ENCODE results near the gene MBD1.
"Not testable (repeated sequence)": the region's sequence is repeated elsewhere in the genome, so short reads cannot be mapped to it uniquely, and the experiment has no call there.

Gene MBD1

DNA sequence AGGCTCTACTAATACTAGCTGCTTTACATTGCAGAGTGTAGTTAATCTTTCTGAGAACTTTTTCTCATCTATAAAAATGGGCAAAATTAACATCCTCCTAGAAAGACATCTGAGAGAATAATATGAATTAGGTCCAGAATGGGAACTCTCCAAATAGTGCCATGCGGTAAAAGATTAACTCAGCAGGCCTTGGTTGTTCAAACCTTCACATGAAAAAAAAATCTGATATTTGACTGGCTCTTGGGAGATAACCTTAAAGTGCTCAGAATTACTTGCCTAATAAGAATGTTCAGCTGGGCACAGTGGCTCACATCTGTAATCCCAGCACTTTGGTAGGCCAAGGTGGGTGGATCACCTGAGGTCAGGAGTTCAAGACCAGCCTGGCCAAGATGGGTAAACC, 11.7 kb upstream of the MBD1 start:
- DNase-seq: no peak

DNA sequence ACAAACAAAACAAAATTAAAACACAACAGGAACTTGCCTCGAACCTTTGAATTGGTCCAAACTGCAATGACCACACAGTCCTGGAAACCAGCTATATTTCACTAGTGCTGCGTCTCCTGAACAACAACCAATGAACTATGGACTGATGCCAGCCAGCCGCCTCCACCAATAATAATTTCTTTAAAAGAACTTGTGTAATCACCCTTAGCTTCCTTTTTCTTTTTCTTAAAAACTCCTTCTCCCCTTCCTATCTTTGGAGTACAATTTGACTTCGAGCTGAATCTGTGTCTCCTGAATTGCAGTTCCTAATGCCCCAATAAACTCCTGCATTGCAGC, 7.8 kb upstream of the MBD1 start:
- DNase-seq: no peak

DNA sequence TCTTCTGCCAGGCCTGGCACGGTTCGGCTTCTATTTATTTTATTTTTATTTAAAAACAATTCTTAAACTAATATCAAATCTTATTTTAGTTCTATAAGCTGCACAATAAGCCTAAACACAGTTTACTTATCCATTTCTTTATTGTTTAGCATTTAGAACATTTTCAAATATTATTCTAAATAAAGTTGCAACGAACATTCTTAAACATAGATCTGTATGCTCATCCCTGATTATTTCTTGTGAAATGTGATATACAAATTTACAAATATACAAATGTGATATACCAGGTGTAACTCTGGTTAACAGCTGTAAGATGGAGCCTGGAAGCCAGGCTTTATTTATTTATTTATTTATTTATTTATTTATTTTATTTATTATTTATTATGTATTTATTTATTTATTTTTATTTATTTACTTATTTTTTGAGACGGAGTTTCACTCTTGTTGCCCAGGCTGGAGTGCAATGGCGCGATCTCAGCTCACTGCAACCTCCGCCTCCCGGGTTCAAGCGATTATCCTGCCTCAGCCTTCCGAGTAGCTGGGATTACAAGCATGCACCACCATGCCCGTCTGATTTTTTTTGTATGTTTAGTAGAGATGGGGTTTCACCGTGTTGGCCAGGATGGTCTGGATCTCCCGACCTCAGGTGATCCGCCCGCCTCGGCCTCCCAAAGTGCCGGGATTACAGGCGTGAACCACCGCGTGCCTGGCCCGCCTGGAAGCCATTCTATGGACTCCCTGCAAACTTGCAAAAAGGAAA, 7.2 kb upstream of the MBD1 start:
- not testable (repeated sequence) for DNase-seq

DNA sequence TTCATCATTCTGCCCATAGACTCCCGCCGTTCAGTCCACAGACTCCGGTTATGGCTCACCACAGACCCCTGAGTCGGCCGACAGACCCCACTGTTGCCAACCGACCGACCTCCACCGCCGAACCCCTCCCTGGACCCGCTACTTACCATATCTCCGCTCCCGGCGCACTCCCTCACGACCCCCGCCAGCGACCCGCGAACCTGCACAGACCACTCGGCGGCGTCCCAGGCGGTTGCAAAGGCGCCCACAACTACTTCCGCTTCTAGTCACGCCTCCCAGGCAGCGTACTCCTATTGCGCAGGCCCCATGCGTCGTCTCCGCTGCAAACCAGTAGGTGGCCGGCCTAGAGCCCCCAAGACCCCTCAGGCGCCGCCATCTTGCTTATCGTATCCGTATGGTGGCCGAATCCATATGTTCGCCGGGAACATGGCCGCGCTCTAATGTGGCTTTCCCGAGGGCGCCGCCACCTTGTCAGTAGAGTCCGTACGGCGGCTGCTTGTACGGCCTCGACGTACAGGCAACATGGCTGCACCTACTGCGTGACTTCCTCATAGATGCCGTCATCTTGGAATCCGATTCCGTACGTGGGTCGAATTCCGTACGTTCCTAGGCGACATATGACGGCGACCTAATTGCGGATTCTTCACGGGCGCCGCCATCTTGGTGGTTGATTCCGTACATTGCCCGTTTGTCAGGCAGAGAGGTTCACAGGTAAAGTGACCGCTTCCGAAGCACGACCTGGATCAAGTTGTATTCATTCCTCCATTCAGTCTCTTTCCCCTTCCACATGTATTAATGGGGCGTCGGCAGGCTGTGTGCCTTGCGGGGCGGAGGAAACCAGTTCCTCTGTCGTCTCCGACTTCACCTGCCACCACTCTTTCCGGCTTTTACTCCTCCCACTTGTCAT, 6.4 kb upstream of the MBD1 start, which contains the start of gene CXXC1:
CXXC1 (minus strand) TSS at position 252 of the 907 bp plus-strand sequence; CDS start at position 149, 103 bp downstream.
- peak; percentile 97 to 99 (median 97) for DNase-seq

DNA sequence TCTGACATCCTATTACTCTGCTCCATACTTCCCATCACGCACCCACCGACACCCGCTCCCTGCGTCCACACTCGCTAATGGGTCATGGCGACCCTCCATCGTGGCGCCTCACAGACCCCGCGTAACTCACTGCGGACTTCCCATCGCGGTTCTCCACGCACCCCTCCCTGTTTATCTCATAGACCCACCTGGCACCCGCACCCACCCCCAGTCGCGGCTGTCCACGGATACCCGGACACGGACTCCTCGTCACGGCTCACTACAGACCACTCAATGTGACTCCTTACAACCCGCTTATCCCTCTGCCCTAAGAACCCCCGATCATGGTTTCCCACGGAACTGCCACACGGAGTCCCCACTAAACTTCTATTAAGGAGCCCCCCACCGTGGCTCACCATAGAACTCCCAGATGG, 5.7 kb upstream of the MBD1 start:
- DNase-seq: no peak

DNA sequence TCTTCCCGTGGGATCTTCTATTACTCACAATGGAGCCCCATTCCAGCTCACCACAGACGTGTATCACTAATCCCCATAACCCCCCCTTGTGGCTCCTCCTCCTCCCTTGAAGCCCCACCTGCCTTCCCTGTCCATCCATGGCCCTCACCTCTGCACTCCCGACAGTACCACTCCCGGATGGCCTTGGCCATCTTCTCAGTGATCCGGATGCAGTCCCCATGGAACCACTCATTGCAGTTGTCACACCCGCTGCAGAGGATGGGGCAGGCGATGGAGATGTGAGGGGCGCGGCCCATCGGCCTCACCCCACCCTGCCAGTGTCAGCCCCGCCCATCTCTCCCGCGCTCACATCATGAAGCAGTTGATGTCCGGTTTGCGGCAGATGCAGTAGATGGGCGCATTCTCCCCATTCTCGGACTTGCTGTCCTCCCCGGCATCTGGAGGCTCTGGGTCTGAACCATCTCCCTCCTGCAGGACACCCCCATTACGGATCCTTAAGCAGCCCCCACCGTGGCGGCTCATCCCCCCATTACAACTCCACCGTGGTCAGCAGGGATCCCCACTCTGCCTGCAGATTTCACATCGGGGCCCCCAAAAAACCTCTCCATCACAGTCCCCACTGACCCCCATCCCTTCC, 5.2 kb upstream of the MBD1 start:
- no peak for DNase-seq

DNA sequence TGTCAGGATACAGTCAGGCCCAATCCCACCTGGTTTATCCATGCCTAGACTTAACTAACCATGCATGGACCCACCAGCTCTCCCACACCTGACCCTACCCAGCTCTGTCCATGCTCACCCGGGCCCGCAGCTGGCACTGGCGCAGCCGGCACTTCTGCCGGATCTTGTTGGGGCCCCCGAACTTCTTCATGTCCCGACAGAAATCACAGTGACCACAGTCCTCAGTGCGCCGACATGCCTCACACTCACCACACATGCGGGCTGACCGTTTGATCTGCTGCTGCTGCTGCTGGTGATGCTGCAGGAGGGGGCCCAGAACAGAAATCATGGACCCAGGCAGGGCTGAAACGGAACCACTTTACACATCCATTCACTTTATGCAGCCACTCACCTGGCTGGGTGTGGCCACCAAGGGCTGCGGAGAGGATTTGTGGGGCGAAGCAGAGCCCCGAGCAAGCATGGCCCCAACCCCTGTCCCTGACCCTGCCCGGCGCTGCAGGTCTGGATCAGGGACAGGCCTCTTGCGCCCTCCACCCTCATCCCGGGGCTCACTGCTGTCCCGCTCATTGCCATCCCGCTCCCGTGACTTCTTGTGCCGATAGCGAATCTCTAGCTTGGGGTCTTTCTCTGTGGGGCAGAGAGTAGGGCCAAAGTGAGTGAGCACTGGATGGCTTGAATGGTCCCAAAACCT, 4.5 kb upstream of the MBD1 start:
- DNase-seq: no peak

DNA sequence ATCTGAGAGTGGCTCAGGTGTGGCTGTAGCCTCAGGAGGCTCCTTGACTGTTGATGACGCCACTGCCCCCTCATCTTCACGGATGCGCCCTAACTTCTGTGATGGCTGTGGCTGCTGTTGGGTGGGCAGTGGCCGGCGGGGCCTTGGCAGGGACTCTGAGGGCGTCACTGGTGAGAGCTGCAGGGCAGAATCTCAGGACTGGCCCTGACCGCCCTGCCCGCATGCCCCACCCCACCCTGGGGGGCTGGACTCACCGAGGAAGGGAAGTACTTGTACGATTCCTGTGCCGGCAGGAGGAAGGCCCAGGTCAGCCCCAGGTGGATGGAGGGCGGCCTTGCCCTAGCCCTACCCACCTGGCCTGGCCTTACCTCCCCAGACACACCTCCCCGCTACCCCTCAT, 3.7 kb upstream of the MBD1 start:
- DNase-seq: no peak

DNA sequence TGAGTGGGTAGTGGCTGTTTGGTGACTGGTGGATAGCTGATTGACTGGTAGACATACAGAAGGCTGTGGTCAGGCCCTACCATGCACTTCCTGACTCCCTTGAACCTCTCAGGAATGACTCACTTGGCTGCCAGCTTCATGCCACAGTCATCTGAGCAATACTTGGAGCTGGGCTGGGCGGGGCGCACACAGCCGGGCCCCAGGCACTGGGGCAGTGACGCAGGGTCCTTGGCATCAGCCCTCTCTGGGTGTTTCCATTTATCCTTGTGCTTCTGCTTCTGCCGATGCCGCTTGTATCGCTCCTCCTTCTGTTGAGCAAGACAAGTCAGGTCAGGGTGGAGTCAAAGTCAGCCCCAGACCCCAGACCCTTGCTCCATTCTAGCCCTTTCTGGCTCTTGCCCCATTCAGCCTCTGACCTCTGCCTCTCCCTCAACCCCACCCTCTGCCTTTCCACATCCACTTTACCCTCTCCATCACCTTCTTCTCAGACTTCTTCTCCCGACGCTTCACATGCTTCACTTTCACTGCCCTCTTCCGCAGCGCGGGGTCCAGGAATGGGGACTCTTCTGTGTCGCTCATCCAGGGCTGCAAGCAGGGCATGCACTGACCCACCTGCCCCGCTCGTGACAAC, 3.0 kb upstream of the MBD1 start:
- DNase-seq: no peak

DNA sequence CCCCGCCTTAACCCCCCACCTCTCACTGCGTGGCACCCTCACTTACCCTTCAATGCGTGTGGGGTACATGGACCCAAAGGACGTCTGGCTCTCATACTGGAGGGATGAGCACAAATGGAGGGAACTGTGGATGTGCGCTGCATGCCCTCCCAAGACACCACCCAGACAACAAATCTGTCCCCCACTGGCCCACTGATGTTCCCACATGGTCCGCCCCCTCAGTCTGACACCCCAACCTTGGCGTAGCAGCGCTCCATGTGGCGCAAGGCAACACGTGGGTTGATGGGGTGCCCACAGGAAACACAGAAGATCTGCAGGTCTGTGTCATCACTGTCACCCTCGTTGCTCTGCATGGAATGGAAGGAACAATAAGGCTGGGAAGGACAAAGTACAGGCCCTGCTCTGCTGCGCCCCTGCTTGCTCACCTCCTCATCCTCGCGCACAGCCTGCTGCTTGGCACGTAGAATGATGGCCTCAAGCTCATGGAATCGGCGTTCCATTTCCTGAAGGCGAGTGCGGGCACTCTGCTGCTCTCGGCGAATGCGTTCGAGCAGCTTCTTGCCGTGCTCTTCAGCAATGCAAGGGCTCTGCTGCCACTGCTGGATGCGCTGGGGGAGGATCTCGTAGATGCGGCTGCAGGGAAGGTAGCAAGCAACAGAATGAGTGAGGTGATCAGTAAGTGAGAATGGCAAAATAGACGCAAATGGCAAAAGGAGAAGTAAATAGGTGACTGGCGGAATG, 2.3 kb upstream of the MBD1 start:
- no peak for DNase-seq

DNA sequence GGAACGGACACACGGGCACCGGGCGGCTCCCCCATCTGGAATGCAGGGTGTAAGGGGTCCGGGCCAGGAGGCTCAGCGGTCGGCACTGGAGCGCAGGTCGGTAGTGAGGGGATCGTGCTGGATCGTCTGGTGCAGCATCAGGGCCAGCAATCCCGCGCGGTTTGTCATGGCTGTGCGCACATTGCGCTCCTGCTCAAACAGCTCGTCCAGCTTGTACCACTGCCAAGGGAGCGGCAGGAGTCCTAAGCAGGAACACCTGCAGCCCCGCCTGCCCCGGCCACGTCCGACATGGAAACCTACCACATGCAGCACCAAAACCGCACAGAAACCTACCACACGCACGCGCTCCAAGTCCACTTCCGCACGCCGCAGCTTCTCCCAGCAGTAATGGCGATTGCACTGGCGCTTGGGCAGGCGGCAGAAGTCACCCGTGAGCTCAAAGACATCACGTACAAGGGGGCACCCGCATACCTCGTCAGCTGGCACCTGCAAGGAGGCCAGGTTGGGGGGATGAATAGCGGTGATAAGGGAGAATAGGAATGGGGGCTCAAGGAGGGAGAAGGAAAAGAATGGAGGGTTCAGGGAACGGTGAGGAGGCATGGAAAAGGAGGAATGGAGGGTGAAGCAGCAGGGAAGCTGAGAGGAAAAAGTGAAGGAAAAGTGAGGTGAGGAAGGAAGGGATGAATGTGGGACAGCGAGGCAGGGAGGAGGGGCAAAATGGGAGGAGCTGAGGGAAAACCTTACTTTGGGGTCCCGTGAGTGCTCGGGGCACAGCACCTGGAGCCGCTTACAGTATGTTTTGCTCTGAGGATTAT, 1.4 kb upstream of the MBD1 start:
- DNase-seq: no peak

DNA sequence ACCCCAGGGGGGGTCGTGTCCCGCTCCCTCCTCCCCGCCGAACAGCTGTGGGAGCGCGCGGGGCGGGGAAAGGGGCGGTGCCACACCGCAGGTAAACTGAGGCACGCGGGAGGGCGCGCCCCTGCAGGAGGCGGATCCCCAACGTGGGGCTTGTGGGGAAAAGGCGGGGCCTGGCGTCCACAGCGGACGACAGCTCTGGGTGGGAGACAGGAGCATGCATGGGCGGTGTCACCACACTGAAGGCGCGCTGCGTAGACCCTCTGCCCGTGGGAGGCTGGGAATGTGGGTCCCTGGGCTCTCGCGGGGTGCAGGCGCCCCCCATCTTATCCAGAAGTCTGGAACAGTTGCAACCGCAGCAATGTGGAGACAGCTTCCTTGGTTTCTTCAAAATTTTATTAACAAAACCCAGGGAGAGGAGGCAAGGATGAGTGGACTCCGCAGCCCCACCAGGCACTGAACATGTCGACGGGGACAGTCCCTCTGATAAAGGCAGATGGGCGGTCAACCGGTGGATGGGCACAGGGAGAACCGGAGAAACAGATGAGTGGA, 723 bp upstream of the MBD1 start:
- DNase-seq: no peak

DNA sequence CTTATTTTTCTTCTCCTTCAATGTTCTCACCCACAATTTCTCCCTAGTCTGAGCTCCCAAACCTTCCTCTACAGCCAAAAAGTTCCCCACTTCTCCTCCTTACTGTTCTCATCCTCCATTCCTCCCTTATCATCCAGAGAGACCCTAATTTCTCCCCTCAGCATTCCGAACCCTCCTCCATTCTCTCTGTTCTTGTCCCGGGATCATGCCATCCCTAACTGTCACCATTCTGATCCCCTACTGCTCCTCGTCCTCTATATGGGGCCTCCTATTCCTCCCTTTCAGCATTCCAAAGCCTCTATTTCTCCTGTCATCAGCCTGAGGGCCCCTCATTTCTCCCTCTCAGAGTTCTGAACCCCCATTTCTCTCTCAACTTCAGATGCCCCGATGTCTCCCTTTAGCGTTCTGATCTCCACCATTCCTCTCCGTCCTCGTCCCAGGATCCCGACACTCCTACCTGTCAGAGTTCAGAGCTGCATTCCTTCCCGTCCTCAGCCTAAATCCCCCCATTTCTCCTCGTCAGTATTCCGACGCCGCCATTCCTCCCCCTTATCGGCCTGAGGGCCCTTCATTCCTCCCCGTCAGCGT, 522 bp downstream of the MBD1 start:
- DNase-seq: no peak

DNA sequence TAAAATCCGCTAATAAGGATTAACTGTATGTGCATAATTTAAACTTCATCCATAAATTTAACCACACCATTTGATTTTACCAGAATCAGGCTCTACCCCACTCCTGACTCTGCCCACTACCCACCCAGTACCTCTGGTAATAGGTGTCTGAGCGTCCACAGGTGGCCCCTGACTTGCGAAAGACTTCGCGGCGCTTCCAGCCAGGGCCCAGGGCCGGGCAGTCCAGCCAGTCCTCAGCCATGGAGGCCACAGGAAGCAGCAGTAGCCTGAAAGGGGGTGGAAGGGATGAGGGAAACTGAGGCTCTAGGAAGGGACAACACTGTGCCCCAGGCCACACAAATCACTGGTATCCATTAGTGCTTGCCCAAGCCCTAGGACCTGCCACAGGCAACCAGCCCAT, 1.6 kb downstream of the MBD1 start:
- DNase-seq: no peak

DNA sequence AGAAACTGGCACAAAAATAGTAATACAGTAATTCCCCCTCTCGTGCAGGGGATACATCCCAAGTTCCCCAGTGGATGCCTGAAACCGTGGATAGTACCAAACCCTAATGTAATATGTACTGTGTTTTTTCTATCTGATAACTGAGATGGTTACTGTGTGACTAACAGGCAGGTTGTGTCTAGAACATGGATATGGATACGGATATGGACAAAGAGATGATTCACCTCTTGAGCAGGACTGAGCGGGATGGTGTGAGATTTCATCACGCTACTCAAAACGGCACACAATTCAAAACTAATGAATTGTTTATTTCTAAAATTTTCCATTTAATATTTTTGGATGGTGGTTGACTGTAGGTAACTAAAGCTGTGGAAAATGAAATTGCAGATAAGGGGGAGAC, 3.4 kb downstream of the MBD1 start:
- no peak for DNase-seq

DNA sequence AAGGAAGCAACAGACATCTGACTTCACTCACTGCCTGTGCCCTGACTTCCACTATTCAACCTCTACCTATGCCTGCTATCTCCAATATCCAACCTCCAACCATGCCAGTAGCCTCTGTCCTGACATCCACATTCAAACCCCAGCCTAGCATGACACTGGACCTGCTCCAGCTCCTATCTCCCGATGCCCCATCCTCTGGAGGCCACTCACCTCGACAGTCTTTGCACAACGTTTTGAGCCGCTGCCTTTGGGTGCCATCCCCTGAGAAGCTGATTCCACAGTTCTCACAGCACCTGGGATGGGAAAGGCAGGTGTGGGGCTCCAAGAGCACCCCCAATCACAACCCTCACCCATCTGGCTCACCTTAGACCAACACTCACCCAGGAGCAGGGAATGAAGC, 4.9 kb downstream of the MBD1 start:
- DNase-seq: no peak

DNA sequence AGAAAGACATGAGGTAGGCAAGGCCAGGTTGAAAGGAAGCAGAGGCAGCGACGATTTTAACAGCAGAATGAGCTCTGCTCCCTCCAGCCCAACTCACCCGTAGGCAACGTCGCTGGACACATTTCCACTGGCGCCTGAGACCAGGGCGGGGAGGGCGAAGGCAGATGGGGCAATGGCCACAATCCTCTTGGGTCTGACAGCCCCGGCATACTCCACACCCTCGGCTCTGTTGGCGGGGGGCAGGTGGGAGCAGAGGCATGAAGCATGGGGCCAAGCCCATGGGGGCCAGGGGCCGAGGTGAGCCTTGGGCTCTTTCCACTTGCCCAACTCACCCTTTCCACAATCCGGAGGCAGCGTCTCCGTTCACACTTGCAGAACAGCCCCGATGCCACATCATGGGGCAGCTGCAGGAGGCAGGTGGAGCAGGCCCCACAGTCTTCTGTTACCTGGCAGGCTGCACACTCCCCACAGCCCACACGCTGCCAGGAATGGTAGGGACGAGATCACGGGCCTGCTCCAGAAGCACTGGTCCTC, 5.8 kb downstream of the MBD1 start:
- no peak for DNase-seq

DNA sequence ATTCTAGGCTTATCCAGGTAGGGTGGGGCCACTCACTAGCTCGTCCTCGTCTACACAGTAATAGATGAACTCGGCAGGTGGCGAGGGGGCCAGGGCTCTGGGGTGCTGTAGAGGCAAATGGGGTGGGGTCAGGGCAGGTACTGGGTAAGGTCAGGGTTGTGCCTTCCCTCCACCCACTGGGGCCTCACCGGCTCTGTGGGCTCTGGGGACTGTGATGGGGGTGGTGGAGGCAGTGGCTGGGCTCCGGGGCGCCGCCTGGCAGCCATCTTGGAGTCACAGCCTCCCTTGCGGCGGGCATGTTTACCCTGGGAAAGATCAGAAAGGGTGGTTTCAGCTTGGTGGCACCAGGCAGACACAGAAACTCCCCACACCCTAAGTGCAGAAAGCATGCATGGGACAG, 6.4 kb downstream of the MBD1 start:
- DNase-seq: no peak

DNA sequence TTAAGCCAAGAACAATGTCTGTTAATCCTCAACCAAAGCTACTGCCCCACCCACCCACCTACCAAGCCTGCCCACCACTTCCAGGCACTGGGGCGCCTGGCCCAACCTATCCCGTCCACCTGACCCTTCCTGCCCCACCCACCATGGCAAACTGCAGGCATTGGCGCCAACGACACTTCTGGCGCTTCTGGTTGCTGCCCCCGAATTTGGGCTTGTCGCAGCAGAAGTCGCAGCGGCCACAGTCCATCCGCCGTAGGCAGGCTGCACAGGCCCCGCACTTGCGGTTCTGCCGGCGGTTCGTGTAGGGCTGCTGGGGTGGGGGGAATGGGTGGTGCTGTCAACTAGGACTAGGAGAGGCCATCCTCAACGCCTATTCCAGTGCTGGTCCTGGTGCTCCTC, 7.3 kb downstream of the MBD1 start:
- no peak for DNase-seq
